NOMO-1 treated with DMSO at 0.1 percent for 48 hours (cell line): ENCODE measurements around the gene ABCA3.
A peak's percentile ranks its signal among the peaks of the same experiment; 100 is the strongest.
"Not testable (repeated sequence)": the region's sequence is repeated elsewhere in the genome, so short reads cannot be mapped to it uniquely, and the experiment has no call there.

Experiments
- DNase-seq: peaks from one replicate; lab custom pipeline; 2025; ENCODE audit not compliant: unreplicated experiment; lab: John Stamatoyannopoulos, UW

Gene ABCA3

GRCh38 chr16:2340564-2341455 lies at the start of gene ABCA3:
ABCA3 (minus strand) TSS chr16:2340728; CDS start chr16:2326466, 14,262 bp downstream.
- DNase-seq = peak; percentile 87

GRCh38 chr16:2388875-2389433 lies 48.4 kb upstream of the ABCA3 start:
- DNase-seq = no peak

- no peak for DNase-seq
These were observed 47.8 kb upstream of the ABCA3 start for GRCh38 chr16:2388139-2388874.

GRCh38 chr16:2386990-2387389 lies 46.5 kb upstream of the ABCA3 start:
- no peak for DNase-seq

- not testable (repeated sequence) for DNase-seq
These were observed 45.5 kb upstream of the ABCA3 start for GRCh38 chr16:2385982-2386381.

- DNase-seq = no peak
These were observed 44.8 kb upstream of the ABCA3 start for GRCh38 chr16:2385190-2385836.

GRCh38 chr16:2384426-2384825 lies 43.9 kb upstream of the ABCA3 start:
- no peak for DNase-seq

- DNase-seq = no peak
These were observed 43.0 kb upstream of the ABCA3 start for GRCh38 chr16:2383501-2383900.

GRCh38 chr16:2374644-2375043 lies 34.1 kb upstream of the ABCA3 start:
- DNase-seq = no peak

- no peak for DNase-seq
These were observed 32.6 kb upstream of the ABCA3 start for GRCh38 chr16:2373176-2373575.

GRCh38 chr16:2372684-2373083 lies 32.2 kb upstream of the ABCA3 start:
- no peak for DNase-seq

- DNase-seq = no peak
These were observed 30.9 kb upstream of the ABCA3 start for GRCh38 chr16:2371421-2371820.

- DNase-seq = no peak
These were observed 30.2 kb upstream of the ABCA3 start for GRCh38 chr16:2370721-2371120.

- DNase-seq = no peak
These were observed 26.3 kb upstream of the ABCA3 start for GRCh38 chr16:2366660-2367309.

GRCh38 chr16:2365397-2366294 lies 25.1 kb upstream of the ABCA3 start:
- no peak for DNase-seq

GRCh38 chr16:2364638-2365210 lies 24.2 kb upstream of the ABCA3 start:
- DNase-seq = no peak

GRCh38 chr16:2362218-2362617 lies 21.7 kb upstream of the ABCA3 start:
- no peak for DNase-seq

- DNase-seq = no peak
These were observed 20.6 kb upstream of the ABCA3 start for GRCh38 chr16:2361129-2361528.

- no peak for DNase-seq
These were observed 19.4 kb upstream of the ABCA3 start for GRCh38 chr16:2359919-2360318.
